Dendritic cell treated with granulocyte-macrophage colony-stimulating factor and Interleukin-4, amounts not matched to agents 40 ng/mL and 50 ng/mL, for 4 days (primary cell): ENCODE results near the gene DHDDS.

Experiments used
- H3K27ac Mint-ChIP-seq: one replicate; pipeline ENCODE4 v1.8.0; 2022; ENCODE audit warnings: mild to moderate bottlenecking, mixed read lengths
- H3K27me3 Mint-ChIP-seq: one replicate; pipeline ENCODE4 v1.8.0; 2022; ENCODE audit warnings: mild to moderate bottlenecking, mixed read lengths
- H3K36me3 Mint-ChIP-seq: one replicate; pipeline ENCODE4 v1.8.0; 2022; ENCODE audit warnings: low read depth, mixed read lengths
- H3K4me1 Mint-ChIP-seq: one replicate; pipeline ENCODE4 v1.8.0; 2022; ENCODE audit warnings: low read depth, mixed read lengths
- H3K4me3 Mint-ChIP-seq: one replicate; pipeline ENCODE4 v1.8.0; 2022; ENCODE audit warnings: mild to moderate bottlenecking, moderate library complexity, mixed read lengths
- H3K9me3 Mint-ChIP-seq: one replicate; pipeline ENCODE4 v1.8.0; 2022; ENCODE audit warnings: mixed read lengths
- intact Hi-C: fragments of 100-400 bp; cut with micrococcal nuclease; formaldehyde crosslinking; loops from one replicate; pipeline ENCODE4 v1.15.0; 2022

Gene DHDDS

DNA sequence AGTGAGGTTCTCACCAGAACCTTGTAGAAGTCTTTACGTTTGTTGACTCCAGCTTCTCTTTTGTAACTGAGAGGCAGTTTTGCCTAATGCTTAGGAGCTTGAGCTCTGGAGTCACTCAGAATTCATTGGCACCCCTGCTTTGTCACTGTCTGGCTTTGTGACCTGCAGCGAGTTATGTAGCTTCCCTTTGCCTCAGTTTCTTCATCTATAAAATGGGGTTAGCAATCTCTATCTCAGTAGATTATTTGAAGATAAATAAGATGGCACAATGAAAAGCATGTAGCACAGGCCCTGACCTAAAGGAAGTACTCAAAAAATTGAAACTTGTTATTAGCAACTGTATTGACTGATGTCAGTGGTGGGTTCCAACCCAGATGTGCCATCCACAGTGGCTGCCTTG lies 8.1 kb downstream of the DHDDS start:
- Mint-ChIP-seq H3K27me3 (no peaks in the 10 kb centered on the region), H3K36me3 (peaks cover 100% of the 10 kb centered on the region), H3K4me1 (no peaks in the 10 kb centered on the region), H3K27ac (no peak overlapping the region), H3K4me3 (no peak overlapping the region), H3K9me3 (no peaks in the 10 kb centered on the region)
- intact Hi-C loops = no loop called here

DNA sequence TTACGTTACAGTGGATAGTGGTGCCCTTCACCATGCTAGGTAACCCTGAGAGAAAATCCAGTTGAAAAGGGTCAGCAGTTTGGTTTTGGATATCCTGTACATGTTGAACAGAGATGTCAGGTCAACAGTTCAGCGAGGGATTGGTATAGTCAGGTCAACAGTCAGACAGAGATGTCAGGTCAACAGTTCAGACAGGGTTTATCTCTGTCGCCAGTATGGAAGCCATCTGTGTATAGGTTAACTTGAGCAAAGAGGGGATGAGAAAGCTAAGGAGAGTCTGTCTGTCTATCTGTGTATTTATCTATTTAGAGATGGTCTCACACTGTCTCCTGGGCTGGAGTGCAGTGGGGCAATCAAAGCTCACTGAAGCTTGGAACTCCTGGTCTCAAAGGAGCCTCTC lies 17.7 kb downstream of the DHDDS start:
- H3K27ac Mint-ChIP-seq = no peak overlapping the region
- intact Hi-C loops = no loop called here
- H3K27me3 Mint-ChIP-seq = no peaks in the 10 kb centered on the region
- H3K4me3 Mint-ChIP-seq = no peak overlapping the region
- peaks cover 98% of the 10 kb centered on the region for H3K36me3 Mint-ChIP-seq
- H3K4me1 Mint-ChIP-seq = peaks cover 6% of the 10 kb centered on the region
- H3K9me3 Mint-ChIP-seq = no peaks in the 10 kb centered on the region

DNA sequence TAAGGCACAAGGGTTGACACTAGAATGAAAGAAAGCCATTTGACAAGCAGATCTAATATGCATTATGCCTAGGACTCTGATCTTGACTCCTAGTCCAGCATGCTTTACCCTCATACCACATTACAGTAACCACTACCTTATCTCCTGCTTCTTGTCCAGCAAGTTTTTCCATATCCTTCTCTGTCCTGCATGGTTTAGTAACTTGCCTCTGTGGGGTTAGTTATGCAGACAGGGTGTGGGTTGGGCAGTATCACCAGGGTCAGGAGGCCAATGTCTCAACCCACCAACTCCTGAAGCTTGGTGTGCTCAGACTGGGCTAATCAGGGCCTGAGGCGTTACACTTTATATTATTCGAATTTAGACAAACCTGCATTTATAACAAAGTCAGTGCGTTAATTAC lies 18.8 kb downstream of the DHDDS start:
- H3K4me3 Mint-ChIP-seq = no peak overlapping the region
- peaks cover 98% of the 10 kb centered on the region for H3K36me3 Mint-ChIP-seq
- H3K27me3 Mint-ChIP-seq = no peaks in the 10 kb centered on the region
- H3K4me1 Mint-ChIP-seq = peaks cover 6% of the 10 kb centered on the region
- intact Hi-C loops = no loop called here
- peak overlapping the region; percentile 30 for H3K27ac Mint-ChIP-seq
- H3K9me3 Mint-ChIP-seq = no peaks in the 10 kb centered on the region

DNA sequence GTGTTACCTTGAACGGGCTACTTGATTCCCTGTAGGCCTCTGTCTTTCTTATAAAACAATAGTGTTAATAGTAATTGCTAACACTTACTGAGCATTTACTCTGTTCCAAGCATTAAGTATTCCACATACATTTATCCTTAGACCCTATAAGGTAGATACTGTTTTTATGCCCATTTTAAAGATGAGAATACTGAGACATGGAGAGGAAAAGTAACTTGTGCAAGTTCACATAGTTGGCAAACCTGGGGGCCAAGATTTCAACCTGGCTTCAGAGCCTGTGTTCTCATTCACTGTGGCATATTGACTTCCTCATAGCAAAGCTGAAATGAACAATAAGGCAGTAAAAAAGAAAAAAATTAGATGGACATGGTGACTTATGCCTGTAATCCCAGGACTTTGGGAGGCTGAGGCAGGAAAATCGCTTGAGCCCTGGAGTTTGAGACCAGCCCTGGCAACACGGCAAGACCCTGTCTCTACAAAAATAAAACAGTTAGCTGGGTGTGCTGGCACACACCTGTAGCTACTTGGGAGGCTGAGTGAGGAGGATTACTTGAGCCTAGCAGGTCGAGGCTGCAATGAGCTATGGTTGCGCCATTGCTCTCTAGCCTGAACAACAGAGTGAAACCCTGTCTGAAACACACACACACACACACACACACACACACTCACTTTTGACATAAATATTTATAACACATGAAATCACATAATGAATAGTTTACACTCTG lies 20.5 kb downstream of the DHDDS start:
- H3K36me3 Mint-ChIP-seq = peaks cover 93% of the 10 kb centered on the region
- H3K4me3 Mint-ChIP-seq = no peak overlapping the region
- no peak overlapping the region for H3K27ac Mint-ChIP-seq
- no peaks in the 10 kb centered on the region for H3K9me3 Mint-ChIP-seq
- no peaks in the 10 kb centered on the region for H3K27me3 Mint-ChIP-seq
- H3K4me1 Mint-ChIP-seq = peaks cover 6% of the 10 kb centered on the region
- intact Hi-C loops = no loop called here

DNA sequence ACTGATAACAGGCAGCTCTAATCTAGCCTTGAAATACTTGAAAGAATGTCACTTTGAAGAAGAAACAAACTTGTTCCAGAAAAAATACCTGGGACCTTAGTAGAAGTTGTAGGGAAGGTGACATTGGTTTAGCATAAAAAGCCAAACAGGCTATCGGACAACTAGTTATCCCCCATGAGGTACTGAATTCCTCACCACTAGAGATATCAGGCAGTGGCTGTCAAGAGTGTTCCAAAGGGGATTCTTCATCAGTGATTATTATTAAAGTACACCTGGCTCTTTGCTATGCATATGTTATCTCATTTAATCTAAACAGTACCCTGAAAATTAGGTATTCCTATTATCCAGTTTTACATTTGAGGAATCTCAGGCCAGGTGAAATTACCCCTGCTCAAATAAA lies 27.0 kb downstream of the DHDDS start:
- Mint-ChIP-seq H3K4me1 (no peaks in the 10 kb centered on the region), H3K9me3 (no peaks in the 10 kb centered on the region), H3K27ac (no peak overlapping the region), H3K4me3 (no peak overlapping the region), H3K36me3 (peaks cover 92% of the 10 kb centered on the region), H3K27me3 (no peaks in the 10 kb centered on the region)
- intact Hi-C loops = no loop called here

DNA sequence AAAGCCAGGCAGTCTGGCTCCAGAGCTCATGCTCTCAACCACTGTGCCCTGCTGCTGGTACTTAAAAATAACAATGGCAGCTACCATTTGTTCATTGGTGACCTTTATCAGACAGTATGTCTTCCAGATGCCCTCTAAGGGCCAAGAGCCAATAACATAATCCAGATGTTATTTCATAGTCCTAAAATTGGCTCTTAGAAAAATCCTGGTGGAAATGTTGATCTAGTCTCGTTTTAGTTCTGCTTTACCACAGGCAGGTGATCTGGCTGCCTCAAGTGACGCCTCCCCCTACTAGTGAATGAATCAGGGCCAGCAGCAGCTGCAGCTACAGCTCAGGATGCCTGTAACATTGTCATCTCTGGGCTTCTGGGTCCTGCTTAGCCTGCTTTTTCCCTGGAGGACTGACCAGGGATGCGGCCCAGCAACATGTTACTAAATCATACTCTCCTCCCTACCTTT lies 27.5 kb downstream of the DHDDS start:
- Mint-ChIP-seq H3K27me3 (no peaks in the 10 kb centered on the region), H3K36me3 (peaks cover 93% of the 10 kb centered on the region), H3K27ac (no peak overlapping the region), H3K4me3 (no peak overlapping the region), H3K9me3 (no peaks in the 10 kb centered on the region), H3K4me1 (no peaks in the 10 kb centered on the region)
- intact Hi-C loops = no loop called here

DNA sequence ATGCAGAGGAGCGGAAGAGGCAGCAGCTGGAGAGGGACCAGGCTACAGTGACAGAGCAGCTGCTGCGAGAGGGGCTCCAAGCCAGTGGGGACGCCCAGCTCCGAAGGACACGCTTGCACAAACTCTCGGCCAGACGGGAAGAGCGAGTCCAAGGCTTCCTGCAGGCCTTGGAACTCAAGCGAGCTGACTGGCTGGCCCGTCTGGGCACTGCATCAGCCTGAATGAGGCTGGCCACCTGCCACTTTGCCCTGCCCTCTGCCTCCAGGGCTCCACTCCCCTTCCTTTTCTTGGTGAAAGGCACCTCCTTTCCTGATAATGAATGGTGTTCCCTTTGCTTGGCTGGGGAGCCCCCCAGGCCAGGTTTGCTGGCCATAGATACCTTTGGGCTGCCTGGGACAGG lies 36.8 kb downstream of the DHDDS start:
- Mint-ChIP-seq H3K27me3 (no peaks in the 10 kb centered on the region), H3K4me3 (no peak overlapping the region), H3K4me1 (peaks cover 49% of the 10 kb centered on the region), H3K36me3 (peaks cover 76% of the 10 kb centered on the region), H3K9me3 (no peaks in the 10 kb centered on the region), H3K27ac (no peak overlapping the region)
- intact Hi-C loops = no loop called here

DNA sequence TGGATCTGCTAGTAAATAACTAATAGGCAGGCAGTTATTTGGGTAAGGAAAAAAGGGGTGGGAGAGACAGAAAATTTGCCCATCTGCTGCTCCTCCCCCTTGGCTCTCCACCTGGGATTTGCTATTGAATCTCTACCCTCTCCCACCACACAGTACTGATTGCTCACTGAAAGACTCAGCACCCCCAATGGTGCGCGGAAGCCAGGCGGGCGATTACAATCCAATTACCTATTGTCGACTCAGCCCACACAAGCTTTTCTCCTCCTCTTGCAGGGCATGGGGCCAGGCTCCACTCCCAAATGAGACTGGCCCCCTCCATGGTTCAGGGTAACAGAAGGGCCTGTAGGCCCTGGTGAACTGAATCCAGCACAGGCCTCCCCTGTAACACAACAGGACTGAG lies 37.4 kb downstream of the DHDDS start:
- Mint-ChIP-seq H3K4me1 (peaks cover 49% of the 10 kb centered on the region), H3K27ac (no peak overlapping the region), H3K27me3 (no peaks in the 10 kb centered on the region), H3K36me3 (peaks cover 76% of the 10 kb centered on the region), H3K9me3 (no peaks in the 10 kb centered on the region), H3K4me3 (no peak overlapping the region)
- intact Hi-C loops = no loop called here

DNA sequence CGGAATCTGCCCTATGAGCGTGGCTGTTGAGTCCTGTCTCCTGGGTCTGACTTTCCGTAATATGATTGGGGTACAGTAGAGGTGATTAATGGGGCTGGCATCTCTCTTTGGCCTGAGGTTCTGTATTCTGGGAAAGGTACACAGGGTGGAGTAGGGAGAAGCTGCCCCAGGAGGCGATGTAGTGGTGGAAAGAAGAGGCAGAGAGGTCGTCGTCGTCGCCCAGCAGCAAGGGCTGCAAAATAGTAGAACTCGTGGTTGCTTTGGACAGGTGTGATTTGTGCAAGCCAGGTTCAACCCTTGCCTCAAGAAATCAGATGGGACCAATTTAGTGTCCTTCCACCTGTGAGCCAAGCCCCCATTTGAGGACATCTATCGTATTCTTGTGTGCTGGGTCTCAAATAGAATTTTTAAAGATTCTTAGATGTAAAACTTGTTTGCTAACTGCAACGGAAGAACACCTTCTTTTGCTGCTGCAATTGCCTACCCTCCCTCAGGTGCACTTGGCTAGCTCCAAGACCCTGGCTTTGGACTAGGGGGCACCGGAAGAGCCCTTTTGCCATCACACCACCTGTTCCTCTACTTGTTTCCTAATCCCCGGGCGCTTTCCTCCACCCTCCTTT lies 38.9 kb downstream of the DHDDS start:
- Mint-ChIP-seq H3K27me3 (no peaks in the 10 kb centered on the region), H3K27ac (peak overlapping the region; percentile 94), H3K4me1 (peaks cover 49% of the 10 kb centered on the region), H3K36me3 (peaks cover 72% of the 10 kb centered on the region), H3K9me3 (no peaks in the 10 kb centered on the region), H3K4me3 (peak overlapping the region; percentile 86)
- intact Hi-C loops = no loop called here

DNA sequence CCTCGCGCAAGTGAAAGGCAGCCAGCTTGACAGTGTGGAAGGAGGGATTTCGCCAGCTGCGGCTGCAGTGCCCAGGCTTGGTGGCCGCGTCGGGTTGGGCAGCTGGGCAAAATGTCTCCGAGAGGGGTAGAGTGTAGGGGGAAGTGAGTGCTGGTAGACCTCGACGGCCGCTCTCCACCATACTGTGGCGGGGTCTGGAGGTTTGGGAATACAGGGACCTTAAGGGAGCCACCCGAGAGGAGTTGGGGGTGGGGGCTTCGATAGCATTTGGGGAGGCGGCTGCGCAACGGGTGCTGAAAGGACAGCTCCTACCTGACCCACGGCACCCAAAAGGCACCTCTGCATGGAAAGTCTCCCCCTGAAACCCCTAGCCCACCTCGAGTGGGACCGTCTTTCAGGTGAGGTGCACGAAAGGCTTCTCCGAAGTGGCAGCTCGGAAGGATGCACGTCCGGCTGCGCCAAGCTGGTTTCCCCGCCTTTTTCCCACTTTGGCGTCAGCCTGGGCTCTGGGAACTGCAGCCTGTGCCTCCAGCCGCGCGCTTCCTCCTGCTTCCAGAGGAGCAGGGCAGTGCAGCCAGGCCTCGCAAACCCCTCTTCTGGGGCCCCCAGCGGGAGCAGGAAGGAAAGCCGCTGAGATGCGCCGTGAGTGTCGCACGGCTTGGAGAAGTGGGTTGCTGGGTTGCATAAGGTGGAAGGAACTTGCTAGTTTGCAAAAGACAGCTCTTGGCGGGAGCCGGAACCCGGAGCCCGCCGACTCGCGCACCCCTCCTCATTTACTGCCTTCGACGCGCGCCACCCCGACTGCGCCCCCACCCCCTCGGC lies 39.6 kb downstream of the DHDDS start:
- Mint-ChIP-seq H3K27ac (peak overlapping the region; percentile 94), H3K36me3 (peaks cover 72% of the 10 kb centered on the region), H3K9me3 (no peaks in the 10 kb centered on the region)

DNA sequence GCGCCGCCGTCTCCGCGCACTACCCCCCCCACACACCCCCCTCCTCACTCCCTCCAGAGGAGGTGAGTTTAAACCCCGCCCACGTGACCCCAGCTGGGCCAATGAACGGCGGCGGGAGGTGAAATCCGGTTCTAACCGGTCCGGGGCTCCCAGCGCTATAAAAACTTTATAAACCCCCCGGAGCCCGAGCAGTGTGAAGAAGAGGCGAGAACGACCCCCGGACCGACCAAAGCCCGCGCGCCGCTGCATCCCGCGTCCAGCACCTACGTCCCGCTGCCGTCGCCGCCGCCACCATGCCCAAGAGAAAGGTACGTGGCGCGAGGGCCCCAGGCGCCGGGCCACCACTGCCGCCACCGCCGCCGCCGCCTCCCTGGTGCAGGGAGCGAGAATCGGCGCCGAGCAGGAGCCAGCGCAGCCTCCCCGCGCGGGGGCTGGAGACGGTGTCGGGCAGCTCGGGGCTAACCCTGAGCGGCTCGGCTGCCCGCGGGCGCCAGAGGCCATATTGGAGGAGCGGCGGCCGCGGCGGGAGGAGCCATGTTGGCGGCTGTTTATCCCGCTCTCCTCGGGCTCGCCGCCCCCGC lies 40.3 kb downstream of the DHDDS start, which contains the start of gene HMGN2:
HMGN2 (plus strand) TSS at position 121 of the 581 bp plus-strand sequence; CDS start at position 294, 173 bp downstream.
- H3K4me1 Mint-ChIP-seq = peaks cover 49% of the 10 kb centered on the region
- no peaks in the 10 kb centered on the region for H3K27me3 Mint-ChIP-seq
- H3K27ac Mint-ChIP-seq = peak within 1 kb of the TSS; percentile 94
- no peaks in the 10 kb centered on the region for H3K9me3 Mint-ChIP-seq
- intact Hi-C loops = loop anchor here (2.0 kb wide), 1 partner anchor 28 kb away; no protein-coding TSS in a partner anchor
- H3K36me3 Mint-ChIP-seq = peaks cover 72% of the 10 kb centered on the region
- H3K4me3 Mint-ChIP-seq = peak within 1 kb of the TSS; percentile 86

More for the DNA sequence above, 39.6 kb downstream of the DHDDS start:
- H3K4me1 Mint-ChIP-seq = peaks cover 49% of the 10 kb centered on the region
- intact Hi-C loops = loop anchor here (2.0 kb wide), 1 partner anchor 29 kb away; no protein-coding TSS in a partner anchor
- peak overlapping the region; percentile 86 for H3K4me3 Mint-ChIP-seq
- no peaks in the 10 kb centered on the region for H3K27me3 Mint-ChIP-seq

DNA sequence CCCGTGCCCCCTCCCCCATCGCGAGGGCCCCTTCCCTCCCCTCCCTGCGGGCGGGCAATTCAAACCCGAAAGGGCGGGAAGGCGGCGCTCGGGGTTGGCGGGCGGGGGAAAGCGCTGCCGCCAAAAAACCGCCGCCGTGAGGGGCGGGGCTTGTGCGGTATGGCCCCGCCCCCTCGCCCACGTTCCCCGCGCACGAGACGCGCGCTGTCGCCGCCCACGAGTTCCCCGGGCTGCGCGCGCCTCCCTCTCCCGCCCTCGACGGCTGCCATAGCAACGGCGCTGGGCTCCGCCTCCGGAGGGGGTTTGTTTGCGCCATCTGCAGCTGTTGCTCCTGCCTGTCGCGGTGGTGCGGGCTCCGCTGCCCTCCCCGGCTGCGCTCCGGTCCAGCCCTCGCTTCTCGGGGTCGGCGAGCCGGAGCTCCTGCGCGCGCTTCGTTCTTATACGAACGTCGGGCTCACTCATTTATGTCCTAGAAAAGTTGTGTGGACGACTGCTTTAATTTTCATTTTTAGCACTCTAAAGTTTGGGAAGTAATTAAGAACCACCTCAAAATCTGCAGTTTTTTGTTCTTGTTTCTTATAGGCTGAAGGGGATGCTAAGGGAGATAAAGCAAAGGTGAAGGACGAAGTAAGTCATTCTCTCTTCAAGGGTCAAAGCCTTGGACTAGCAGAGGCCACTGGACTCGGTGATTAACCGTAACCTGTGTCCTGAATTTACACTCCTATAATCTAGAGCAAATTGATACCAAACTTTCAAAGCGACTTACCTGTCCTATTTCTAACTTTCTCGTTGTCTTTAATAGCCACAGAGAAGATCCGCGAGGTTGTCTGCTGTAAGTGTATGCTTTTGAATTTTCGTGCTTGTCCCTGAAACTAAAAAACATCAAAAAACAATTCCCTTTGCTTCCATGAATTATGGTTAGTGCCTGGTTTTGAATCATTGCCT lies 41.1 kb downstream of the DHDDS start:
- Mint-ChIP-seq H3K27ac (peak overlapping the region; percentile 94), H3K36me3 (peaks cover 69% of the 10 kb centered on the region), H3K27me3 (no peaks in the 10 kb centered on the region), H3K4me1 (peaks cover 41% of the 10 kb centered on the region), H3K9me3 (no peaks in the 10 kb centered on the region), H3K4me3 (peak overlapping the region; percentile 86)
- intact Hi-C loops = loop anchor here (2.0 kb wide), 1 partner anchor 28 kb away; no protein-coding TSS in a partner anchor

DNA sequence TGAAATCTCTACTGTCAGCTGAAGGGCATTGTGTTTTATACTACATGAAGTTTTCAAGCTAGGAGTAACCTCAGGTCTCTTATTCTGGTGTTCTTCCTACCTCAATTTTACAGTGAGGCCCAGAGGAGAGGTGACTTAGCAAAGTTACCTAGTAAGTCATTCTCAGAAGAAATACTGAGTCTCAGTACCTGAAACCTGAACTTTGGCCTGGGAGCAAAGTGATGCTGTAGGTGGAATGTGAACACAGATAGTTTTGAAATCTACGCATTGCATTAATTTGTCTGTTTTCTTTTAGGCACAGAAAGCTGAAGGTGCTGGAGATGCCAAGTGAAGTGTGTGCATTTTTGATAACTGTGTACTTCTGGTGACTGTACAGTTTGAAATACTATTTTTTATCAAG lies 42.7 kb downstream of the DHDDS start:
- intact Hi-C loops = no loop called here
- no peaks in the 10 kb centered on the region for H3K27me3 Mint-ChIP-seq
- no peaks in the 10 kb centered on the region for H3K9me3 Mint-ChIP-seq
- peaks cover 27% of the 10 kb centered on the region for H3K4me1 Mint-ChIP-seq
- peaks cover 64% of the 10 kb centered on the region for H3K36me3 Mint-ChIP-seq
- H3K27ac Mint-ChIP-seq = no peak overlapping the region
- H3K4me3 Mint-ChIP-seq = no peak overlapping the region
